NCI-H2107 treated with DMSO at 0.1 percent for 48 hours (cell line): ENCODE data around the gene DPM3.
A peak's percentile ranks its signal among the peaks of the same experiment; 100 is the strongest.
"Not testable (repeated sequence)": the region's sequence is repeated elsewhere in the genome, so short reads cannot be mapped to it uniquely, and the experiment has no call there.

Experiments
- DNase-seq: peaks from one replicate; lab custom pipeline; 2025; ENCODE audit not compliant: unreplicated experiment; lab: John Stamatoyannopoulos, UW

The DPM3 gene

DNA sequence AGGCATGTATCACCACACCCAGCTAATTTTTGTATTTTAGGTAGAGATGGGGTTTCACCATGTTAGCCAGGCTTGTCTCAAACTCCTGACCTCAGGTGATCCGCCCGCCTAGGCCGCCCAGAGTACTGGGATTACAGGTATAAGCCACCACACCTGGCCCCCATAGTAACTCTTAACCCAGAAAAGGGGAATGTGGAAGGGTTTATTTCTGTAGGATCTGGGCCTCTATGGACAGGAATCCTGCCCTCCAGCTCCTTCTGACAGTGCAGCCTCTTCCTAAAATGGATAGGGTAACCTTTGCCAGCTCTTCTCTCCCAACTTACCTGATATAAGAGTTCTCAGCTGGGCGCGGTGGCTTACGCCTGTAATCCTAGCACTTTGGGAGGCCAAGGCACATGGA, 22.3 kb upstream of the DPM3 start:
- DNase-seq: not testable (repeated sequence)

- no peak for DNase-seq
Observed at GRCh38 chr1:155160128-155160527, 19.8 kb upstream of the DPM3 start.

DNA sequence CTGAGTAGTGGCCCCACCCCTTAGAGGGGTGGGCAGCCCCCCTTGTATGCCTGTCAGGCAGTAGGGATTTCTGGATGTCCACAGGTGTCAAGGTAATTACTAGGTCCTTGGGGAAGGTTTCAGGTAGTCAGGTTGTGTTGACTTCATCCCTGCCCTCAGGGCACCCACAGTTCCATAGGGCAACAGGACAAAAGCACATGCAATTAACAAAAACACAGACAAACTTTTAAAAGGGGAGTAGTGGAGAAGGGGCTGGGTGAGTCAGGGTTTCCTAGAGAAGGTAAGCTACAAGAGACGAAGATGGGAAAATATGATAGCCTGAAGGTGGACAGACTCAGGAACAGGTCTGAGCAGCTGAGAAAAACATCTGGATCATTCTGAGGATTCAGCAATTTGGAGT, 18.7 kb upstream of the DPM3 start:
- DNase-seq: no peak

DNA sequence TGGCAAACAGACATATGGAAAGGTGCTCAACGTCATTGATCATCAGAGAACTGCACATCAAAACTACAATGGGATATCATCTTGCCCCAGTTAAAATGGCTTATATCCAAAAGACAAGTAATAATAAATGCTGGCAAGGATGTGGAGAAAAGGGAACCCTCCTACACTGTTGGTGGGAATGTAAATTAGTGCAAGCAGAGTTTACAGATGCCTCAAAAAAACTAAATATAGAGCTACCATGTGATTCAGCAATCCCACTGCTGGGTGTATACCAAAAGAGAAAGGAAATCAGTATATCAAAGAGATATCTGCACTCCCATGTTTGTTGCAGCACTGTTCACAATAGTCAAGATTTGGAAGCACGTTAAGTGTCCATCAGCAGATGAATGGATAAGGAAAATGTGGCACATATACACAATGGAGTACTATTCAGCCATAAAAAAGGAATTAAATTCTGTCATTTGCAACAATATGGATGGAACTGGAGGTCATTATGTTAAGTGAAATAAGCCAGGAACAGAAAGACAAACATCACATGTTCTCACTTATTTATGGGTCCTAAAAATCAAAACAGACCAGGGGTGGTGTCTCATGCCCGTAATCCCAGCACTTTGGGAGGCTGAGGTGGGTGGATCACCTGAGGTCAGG, 15.8 kb upstream of the DPM3 start:
- not testable (repeated sequence) for DNase-seq

DNA sequence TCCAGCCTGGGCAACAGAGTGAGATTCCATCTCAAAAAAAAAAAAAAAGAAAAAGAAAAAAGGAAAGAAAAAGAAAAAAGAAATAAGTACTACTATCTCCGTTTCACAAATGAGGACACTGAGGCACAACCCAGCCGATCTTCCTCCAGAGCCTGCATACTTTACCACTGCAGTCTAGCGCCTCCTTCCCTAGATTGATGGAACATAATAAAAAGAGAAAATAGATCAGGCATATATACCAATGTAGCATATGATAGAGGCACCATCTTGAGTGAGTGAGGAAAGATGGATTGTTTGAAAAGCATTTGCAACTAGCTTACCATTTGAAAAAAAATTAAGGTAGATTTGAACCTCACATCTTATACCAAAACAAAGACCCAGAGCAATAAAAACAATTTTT, 5.2 kb upstream of the DPM3 start:
- no peak for DNase-seq

- DNase-seq: no peak
Observed at GRCh38 chr1:155141749-155142148, 1.4 kb upstream of the DPM3 start.

GRCh38 chr1:155140630-155140953, 261 bp upstream of the DPM3 start:
- no peak for DNase-seq

- no peak for DNase-seq
Observed at GRCh38 chr1:155137154-155137949, 3.0 kb downstream of the DPM3 start.

- no peak for DNase-seq
Observed at GRCh38 chr1:155136748-155137147, 3.6 kb downstream of the DPM3 start.

GRCh38 chr1:155135415-155136028, 4.8 kb downstream of the DPM3 start, which contains the start of gene SLC50A1:
Gene SLC50A1, plus strand, starts transcription at chr1:155135852. Its CDS starts 60 bp downstream, at chr1:155135912.
- DNase-seq: peak; percentile 89

DNA sequence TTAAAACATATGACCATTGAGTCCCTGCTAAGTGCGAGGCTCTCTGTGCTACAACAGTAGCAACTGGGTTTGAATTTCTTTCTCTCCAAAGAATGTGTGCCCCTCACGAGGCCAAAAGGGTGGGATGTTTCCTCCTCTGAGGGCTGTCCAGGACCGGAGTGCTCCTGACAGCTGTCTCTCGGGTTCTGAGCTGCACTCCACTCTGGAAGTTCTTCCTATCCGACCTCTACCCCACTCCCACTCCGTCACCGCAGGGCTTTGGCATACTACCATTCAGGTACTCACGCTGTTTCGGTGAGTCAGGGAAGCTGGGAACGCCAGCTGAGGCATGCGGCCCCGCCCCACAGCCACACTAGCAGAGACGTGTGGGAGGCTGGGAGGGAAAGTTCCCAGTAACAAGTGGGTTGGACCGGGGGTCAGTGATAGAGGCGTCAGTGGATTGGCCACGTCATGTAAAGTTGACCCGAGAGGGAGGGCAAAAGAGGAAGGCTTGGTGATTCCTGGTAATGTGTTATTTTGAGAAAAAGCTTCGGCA, 5.4 kb downstream of the DPM3 start:
- peak; percentile 42 for DNase-seq

DNA sequence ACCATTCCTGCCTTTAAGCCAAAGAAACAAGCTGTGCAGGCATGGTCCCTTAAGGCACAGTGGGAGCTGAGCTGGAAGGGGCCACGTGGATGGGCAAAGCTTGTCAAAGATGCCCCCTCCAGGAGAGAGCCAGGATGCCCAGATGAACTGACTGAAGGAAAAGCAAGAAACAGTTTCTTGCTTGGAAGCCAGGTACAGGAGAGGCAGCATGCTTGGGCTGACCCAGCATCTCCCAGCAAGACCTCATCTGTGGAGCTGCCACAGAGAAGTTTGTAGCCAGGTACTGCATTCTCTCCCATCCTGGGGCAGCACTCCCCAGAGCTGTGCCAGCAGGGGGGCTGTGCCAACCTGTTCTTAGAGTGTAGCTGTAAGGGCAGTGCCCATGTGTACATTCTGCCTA, 6.0 kb downstream of the DPM3 start:
- DNase-seq: no peak

DNA sequence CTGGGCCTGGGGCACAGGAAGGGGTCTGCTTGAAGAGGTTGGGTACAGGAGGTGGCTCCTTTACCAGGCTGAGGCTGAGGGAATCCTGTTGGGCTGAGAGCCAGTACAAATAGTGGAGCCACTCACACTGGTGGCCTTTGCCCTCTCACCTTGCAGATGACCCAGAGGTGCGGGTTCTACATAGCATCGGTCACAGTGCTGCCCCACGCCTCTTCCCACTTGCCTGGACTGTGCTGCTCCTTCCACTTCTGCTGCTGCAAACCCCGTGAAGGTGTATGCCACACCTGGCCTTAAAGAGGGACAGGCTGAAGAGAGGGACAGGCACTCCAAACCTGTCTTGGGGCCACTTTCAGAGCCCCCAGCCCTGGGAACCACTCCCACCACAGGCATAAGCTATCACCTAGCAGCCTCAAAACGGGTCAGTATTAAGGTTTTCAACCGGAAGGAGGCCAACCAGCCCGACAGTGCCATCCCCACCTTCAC, 6.5 kb downstream of the DPM3 start:
- DNase-seq: no peak

- DNase-seq: no peak
Observed at GRCh38 chr1:155131856-155132255, 8.5 kb downstream of the DPM3 start.

DNA sequence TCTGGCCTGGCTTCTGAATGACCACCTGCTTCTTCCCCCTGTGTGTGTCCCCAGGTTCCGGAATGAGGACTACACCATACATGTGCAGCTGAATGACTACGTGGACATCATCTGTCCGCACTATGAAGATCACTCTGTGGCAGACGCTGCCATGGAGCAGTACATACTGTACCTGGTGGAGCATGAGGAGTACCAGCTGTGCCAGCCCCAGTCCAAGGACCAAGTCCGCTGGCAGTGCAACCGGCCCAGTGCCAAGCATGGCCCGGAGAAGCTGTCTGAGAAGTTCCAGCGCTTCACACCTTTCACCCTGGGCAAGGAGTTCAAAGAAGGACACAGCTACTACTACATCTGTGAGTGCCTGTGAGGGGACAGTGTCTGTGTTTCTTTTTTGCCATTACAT, 9.0 kb downstream of the DPM3 start:
- DNase-seq: no peak

DNA sequence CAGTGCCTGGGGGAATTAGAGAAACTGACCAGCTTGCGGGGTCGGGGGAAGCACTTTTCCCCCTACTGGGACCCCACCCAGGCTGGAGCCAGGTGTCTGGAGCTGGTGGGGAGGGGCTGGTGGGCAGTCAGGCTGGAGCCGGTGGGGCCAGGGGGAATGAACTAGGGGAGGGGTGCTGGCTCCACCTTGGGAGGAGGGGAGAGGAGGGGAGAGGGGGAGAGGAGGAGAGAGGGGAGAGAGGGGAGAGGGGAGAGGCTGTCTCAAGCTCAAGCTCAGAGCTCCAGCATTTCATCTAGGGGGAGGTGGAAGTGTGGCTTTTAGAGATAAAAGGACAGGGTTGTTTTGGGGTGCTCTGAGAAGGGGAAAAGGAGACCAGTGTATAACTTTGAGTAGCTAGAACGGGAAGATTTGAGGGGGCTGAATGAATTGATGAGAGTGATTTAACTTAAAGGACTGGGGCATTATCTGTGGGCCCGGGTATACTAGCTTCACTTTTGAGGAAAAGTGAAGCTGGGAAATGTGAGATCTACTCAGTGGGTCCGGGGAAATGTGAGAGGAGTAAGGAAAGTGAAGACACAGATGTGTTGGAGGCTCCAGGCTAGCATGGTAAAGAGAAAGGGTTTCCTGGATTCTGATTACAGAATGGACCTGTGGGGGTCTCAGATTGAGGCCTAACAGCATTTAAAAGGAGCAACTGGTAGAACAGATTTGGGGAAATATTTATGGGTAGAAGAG, 9.9 kb downstream of the DPM3 start:
- DNase-seq: no peak

DNA sequence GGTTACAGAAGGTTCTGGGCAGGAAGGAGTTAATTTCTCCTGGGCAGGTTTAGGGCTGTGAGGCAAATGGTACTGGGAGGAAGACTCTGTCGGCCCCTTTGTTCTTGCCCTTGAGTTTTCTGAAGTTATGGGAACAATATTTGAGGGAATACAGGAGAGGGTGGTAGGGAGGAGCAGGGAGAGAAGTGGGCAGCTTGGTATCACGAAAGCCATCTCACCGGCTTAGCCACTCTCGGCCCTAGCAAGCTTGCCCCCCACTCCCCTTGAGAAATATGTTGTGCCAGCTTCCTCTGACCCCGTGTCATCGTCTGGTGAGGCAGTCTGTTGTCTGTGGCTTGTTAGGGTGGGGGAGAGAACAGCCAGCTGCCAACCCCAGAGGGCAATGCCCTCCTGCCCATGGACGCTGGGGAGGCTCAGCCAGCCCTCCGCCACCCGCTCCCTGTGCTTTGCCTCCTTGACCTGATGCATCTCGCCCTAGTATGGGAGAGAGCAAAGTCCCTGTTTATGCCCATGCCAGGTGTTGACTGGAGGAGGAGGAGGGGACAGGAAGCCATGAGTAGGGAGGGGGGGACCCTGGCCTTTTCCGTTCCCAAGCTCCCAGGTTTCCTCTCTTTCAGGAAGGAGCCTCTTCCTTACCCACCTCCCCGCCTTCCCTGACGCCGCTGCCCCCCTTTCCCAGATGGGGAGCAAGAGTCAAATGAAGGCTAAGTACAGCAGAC, 11.4 kb downstream of the DPM3 start:
- no peak for DNase-seq

GRCh38 chr1:155127967-155128754, 12.2 kb downstream of the DPM3 start:
- no peak for DNase-seq

- DNase-seq: peak; percentile 51
Observed at GRCh38 chr1:155127105-155127966, 13.0 kb downstream of the DPM3 start, which contains the start of gene EFNA1. Gene EFNA1, plus strand, starts transcription at chr1:155127876. Its CDS starts 102 bp downstream, at chr1:155127978.
